ENCODE results near the gene LYPLAL1. TPM values are rescaled to one million over a fixed set of nuclear protein-coding genes. Genes with fewer than 3 reads are reported as not detected.
A peak's percentile ranks its signal among the peaks of the same experiment; 100 is the strongest.

Gene LYPLAL1
- total RNA-seq, 2 donors from 2014 or later = 22.4 to 32.9 TPM

DNA sequence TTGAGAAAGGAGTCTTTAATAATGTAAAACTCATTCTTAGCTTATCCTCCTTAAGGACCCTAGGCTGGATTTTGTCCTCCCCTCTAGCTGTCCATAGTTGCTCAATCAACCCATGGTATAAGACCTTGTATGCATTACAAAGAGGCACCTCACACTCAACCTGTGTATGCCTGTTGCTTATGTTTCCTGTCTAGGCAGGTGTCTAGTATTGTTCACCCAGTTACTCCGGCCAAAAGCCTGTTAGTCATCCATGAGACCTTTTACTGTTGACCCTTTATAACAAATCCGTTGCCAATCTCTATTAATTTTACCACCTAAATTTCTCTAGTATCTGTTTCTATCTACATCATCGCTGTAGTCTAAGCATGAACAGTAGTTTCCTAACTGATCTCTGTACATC lies 3.7 kb downstream of the LYPLAL1 start:
- ATAC-seq = no peak
- peak in 1 of 4 donors; percentile 13 for DNase-seq
- H3K27ac ChIP-seq = peak overlapping the region in 3 of 4 donors; percentile 2 to 46 (median 3)
- intact Hi-C loops (cut with DNase I) = no loop called here
- no peaks in the 10 kb centered on the region for H3K36me3 ChIP-seq (replicated peaks in 1 of 2; ENCODE audit: insufficient read depth in 1 of 2, low read depth in 2 of 2)
- TF ChIP-seq CTCF (IDR thresholded peaks at IDR 0.05) (no peak), POLR2A (IDR thresholded peaks at IDR 0.05) (no peak)
- H3K27me3 ChIP-seq = no peaks in the 10 kb centered on the region
- no peaks in the 10 kb centered on the region for H3K9me3 ChIP-seq
- H3K4me1 ChIP-seq = peaks cover 42% of the 10 kb centered on the region
- no peak overlapping the region for H3K4me3 ChIP-seq
- 59 to 61% methylated on average over 3 of the region's 3 CpGs for WGBS, 2 donors

- no peak for DNase-seq
- intact Hi-C loops (cut with DNase I) = no loop called here
- Histone ChIP-seq H3K27ac (peak overlapping the region in 3 of 4 donors; percentile 2 to 46 (median 3)), H3K9me3 (no peaks in the 10 kb centered on the region), H3K27me3 (no peaks in the 10 kb centered on the region), H3K4me1 (peaks cover 41% of the 10 kb centered on the region), H3K36me3 (replicated peaks in 1 of 2; ENCODE audit: insufficient read depth in 1 of 2, low read depth in 2 of 2) (no peaks in the 10 kb centered on the region), H3K4me3 (no peak overlapping the region)
- no peak for ATAC-seq
- no peak for TF ChIP-seq POLR2A (IDR thresholded peaks at IDR 0.05)
- no peak for TF ChIP-seq CTCF (IDR thresholded peaks at IDR 0.05)
- 63 to 82% methylated on average over 1 of the region's 1 CpG for WGBS, 2 donors
These were observed 4.3 kb downstream of the LYPLAL1 start for GRCh38 chr1:219177940-219178339.

GRCh38 chr1:219179293-219179692 lies 5.6 kb downstream of the LYPLAL1 start:
- ATAC-seq = no peak
- Histone ChIP-seq H3K27ac (peak overlapping the region in 1 of 4 donors; percentile 44), H3K27me3 (no peaks in the 10 kb centered on the region), H3K9me3 (no peaks in the 10 kb centered on the region), H3K4me1 (peaks cover 36% of the 10 kb centered on the region), H3K36me3 (replicated peaks in 1 of 2; ENCODE audit: insufficient read depth in 1 of 2, low read depth in 2 of 2) (no peaks in the 10 kb centered on the region), H3K4me3 (no peak overlapping the region)
- intact Hi-C loops (cut with DNase I) = no loop called here
- no peak for TF ChIP-seq CTCF (IDR thresholded peaks at IDR 0.05)
- no peak for DNase-seq

GRCh38 chr1:219184337-219184736 lies 10.7 kb downstream of the LYPLAL1 start:
- no peaks in the 10 kb centered on the region for H3K36me3 ChIP-seq (replicated peaks in 1 of 2; ENCODE audit: insufficient read depth in 1 of 2, low read depth in 2 of 2)
- no peak overlapping the region for H3K27ac ChIP-seq
- peaks cover 35% of the 10 kb centered on the region for H3K4me1 ChIP-seq
- DNase-seq (no peak), ATAC-seq (no peak)
- H3K4me3 ChIP-seq = no peak overlapping the region
- 85 to 90% methylated on average over 1 of the region's 1 CpG for whole genome bisulfite sequencing, 2 donors
- no peaks in the 10 kb centered on the region for H3K9me3 ChIP-seq
- no peak for TF ChIP-seq CTCF (IDR thresholded peaks at IDR 0.05)
- TF ChIP-seq POLR2A (IDR thresholded peaks at IDR 0.05) = no peak
- H3K27me3 ChIP-seq = no peaks in the 10 kb centered on the region
- intact Hi-C loops (cut with DNase I) = no loop called here

DNA sequence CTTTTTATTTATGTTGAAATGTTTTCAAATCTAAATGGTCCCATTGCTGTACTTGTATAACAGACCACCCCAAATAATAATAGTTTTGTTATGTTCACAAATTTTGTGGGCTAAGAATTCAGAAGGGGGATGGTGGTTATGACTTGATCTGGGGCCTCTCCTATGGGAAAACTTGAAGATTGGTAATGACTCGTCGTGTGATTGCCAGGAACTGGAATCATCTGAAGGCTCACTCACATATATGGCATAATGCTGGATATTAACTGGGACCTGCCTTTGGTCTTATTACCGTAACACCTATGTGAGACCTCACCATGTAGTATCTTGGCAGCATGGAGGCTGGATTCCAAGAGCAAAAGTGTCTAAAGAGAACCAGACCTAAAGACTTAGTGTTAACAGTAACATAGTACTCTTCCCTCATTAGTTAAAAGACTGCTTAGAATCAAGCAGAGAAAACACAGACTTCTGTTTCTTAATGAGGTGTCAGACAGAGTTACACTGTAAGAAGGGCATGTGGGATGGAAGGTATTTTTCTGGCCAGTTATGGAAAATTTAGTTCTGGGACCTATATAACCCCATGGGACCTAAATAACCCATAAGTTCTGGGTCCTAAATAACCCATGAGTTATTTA lies 11.9 kb downstream of the LYPLAL1 start:
- TF ChIP-seq CTCF (IDR thresholded peaks at IDR 0.05) = no peak
- no peak for TF ChIP-seq POLR2A (IDR thresholded peaks at IDR 0.05)
- no peaks in the 10 kb centered on the region for H3K9me3 ChIP-seq
- DNase-seq (no peak), ATAC-seq (no peak)
- H3K36me3 ChIP-seq (replicated peaks in 1 of 2; ENCODE audit: insufficient read depth in 1 of 2, low read depth in 2 of 2) = no peaks in the 10 kb centered on the region
- intact Hi-C loops (cut with DNase I) = no loop called here
- WGBS, 2 donors = 87 to 90% methylated on average over 3 of the region's 3 CpGs
- H3K4me3 ChIP-seq = no peak overlapping the region
- peak overlapping the region in 1 of 4 donors; percentile 11 for H3K27ac ChIP-seq
- H3K4me1 ChIP-seq = peaks cover 40% of the 10 kb centered on the region
- no peaks in the 10 kb centered on the region for H3K27me3 ChIP-seq
